H9 (cell line): ENCODE measurements around the gene CELF4. TPM values are rescaled to one million over a fixed set of nuclear protein-coding genes. Genes with fewer than 3 reads are reported as not detected.

Source experiments
- DNase-seq: peaks from one replicate; pipeline ENCODE4 v3.0.0-alpha.2; 2017
- H2AFZ ChIP-seq: one replicate; pipeline ENCODE4 v1.6.1; 2013; ENCODE audit warnings: mild to moderate bottlenecking, low read length, control low read depth, moderate library complexity
- H2AK5ac ChIP-seq: 2 replicates; pipeline ENCODE4 v1.6.1; 2013; ENCODE audit warnings: low read length, control low read depth, mixed read lengths; ENCODE audit not compliant: insufficient read length
- H2BK120ac ChIP-seq: one replicate; pipeline ENCODE4 v1.6.1; 2013; ENCODE audit warnings: low read depth, mild to moderate bottlenecking, low read length, control low read depth, inconsistent platforms; ENCODE audit not compliant: poor library complexity, severe bottlenecking
- H2BK12ac ChIP-seq: 2 replicates; pipeline ENCODE4 v1.6.1; 2013; ENCODE audit warnings: low read length, control low read depth, mixed read lengths, low read depth; ENCODE audit not compliant: insufficient read length
- H2BK15ac ChIP-seq: 2 replicates; pipeline ENCODE4 v1.6.1; 2013; ENCODE audit warnings: low read depth, low read length, control low read depth
- H2BK20ac ChIP-seq: one replicate; pipeline ENCODE4 v1.6.1; 2013; ENCODE audit warnings: low read depth, mild to moderate bottlenecking, low read length, control low read depth, inconsistent platforms; ENCODE audit not compliant: poor library complexity, severe bottlenecking
- H2BK5ac ChIP-seq: 2 replicates; pipeline ENCODE4 v1.6.1; 2013; ENCODE audit warnings: low read length, control low read depth, mixed read lengths; ENCODE audit not compliant: insufficient read length
- H3K14ac ChIP-seq: 2 replicates; pipeline ENCODE4 v1.6.1; 2013; ENCODE audit warnings: low read length, control low read depth; ENCODE audit not compliant: insufficient read depth
- H3K18ac ChIP-seq: 2 replicates; pipeline ENCODE4 v1.6.1; 2013; ENCODE audit warnings: low read depth, mild to moderate bottlenecking, mixed read lengths, low read length, control low read depth; ENCODE audit not compliant: insufficient read length
- H3K23ac ChIP-seq: 2 replicates; pipeline ENCODE4 v1.6.1; 2013; ENCODE audit warnings: low read length, control low read depth, mixed read lengths, low read depth; ENCODE audit not compliant: insufficient read length
- H3K23me2 ChIP-seq: 2 replicates; pipeline ENCODE4 v1.6.1; 2013; ENCODE audit warnings: low read depth, mild to moderate bottlenecking, mixed read lengths, low read length, control low read depth; ENCODE audit not compliant: insufficient read length, poor library complexity, severe bottlenecking
- H3K27ac ChIP-seq: 2 replicates; pipeline ENCODE4 v1.5.1; 2013; ENCODE audit warnings: low read length, control low read depth, mixed read lengths, low read depth; ENCODE audit not compliant: insufficient read length
- H3K27me3 ChIP-seq: 2 replicates; pipeline ENCODE4 v1.6.1; 2013; ENCODE audit warnings: low read length, control low read depth, inconsistent platforms; ENCODE audit not compliant: insufficient read depth
- H3K4ac ChIP-seq: 2 replicates; pipeline ENCODE4 v1.6.1; 2013; ENCODE audit warnings: low read depth, mild to moderate bottlenecking, control low read depth, inconsistent platforms, low read length, moderate library complexity
- H3K4me1 ChIP-seq: 2 replicates; pipeline ENCODE4 v1.6.1; 2013; ENCODE audit warnings: low read length, control low read depth, inconsistent platforms; ENCODE audit not compliant: insufficient read depth
- H3K4me2 ChIP-seq: 2 replicates; pipeline ENCODE4 v1.6.1; 2013; ENCODE audit warnings: low read length, control low read depth, mixed read lengths; ENCODE audit not compliant: insufficient read length, insufficient read depth
- H3K56ac ChIP-seq: 2 replicates; pipeline ENCODE4 v1.6.1; 2013; ENCODE audit warnings: low read depth, mild to moderate bottlenecking, mixed read lengths, low read length, control low read depth; ENCODE audit not compliant: insufficient read length
- H3K79me1 ChIP-seq: 2 replicates; pipeline ENCODE4 v1.6.1; 2013; ENCODE audit warnings: low read depth, mild to moderate bottlenecking, moderate library complexity, low read length, control low read depth, inconsistent platforms; ENCODE audit not compliant: insufficient read depth, poor library complexity, severe bottlenecking
- H3K79me2 ChIP-seq: 2 replicates; pipeline ENCODE4 v1.6.1; 2013; ENCODE audit warnings: low read length, control low read depth, inconsistent platforms; ENCODE audit not compliant: insufficient read depth
- H3K9ac ChIP-seq: 2 replicates; pipeline ENCODE4 v1.6.1; 2013; ENCODE audit warnings: low read length, control low read depth, mixed read lengths; ENCODE audit not compliant: insufficient read length; ENCODE audit errors: extremely low read depth
- H3K9me3 ChIP-seq: one replicate; pipeline ENCODE4 v1.6.1; 2013; ENCODE audit warnings: low read depth, low read length, inconsistent platforms; ENCODE audit not compliant: control insufficient read depth
- H3T11ph ChIP-seq: one replicate; pipeline ENCODE4 v1.6.1; 2013; ENCODE audit warnings: mild to moderate bottlenecking, low read length, control low read depth, inconsistent platforms
- H4K20me1 ChIP-seq: one replicate; pipeline ENCODE4 v1.6.1; 2013; ENCODE audit not compliant: control insufficient read depth, insufficient read length, insufficient read depth
- H4K5ac ChIP-seq: 2 replicates; pipeline ENCODE4 v1.6.1; 2013; ENCODE audit warnings: low read depth, mild to moderate bottlenecking, mixed read lengths, low read length, control low read depth; ENCODE audit not compliant: insufficient read length
- H4K8ac ChIP-seq: replicated peaks from 2 replicates; pipeline ENCODE4 v1.6.1; 2013; ENCODE audit warnings: low read length, control low read depth, mixed read lengths, low read depth; ENCODE audit not compliant: insufficient read length
- H4K91ac ChIP-seq: 2 replicates; pipeline ENCODE4 v1.6.1; 2013; ENCODE audit warnings: low read depth, mild to moderate bottlenecking, moderate library complexity, mixed read lengths, low read length, control low read depth; ENCODE audit not compliant: insufficient read length
- H3K27ac Mint-ChIP-seq, 3 experiments: 2 replicates in 2 of 3; 3 replicates in 1 of 3; pipeline ENCODE4 v1.8.0; 2020 to 2021; ENCODE audit warnings: mixed read lengths in 3 of 3, mild to moderate bottlenecking in 1 of 3, moderate library complexity in 1 of 3
- H3K27me3 Mint-ChIP-seq: 2 replicates; pipeline ENCODE4 v1.8.0; 2021; ENCODE audit warnings: low read depth, mild to moderate bottlenecking, moderate library complexity, mixed read lengths
- H3K36me3 Mint-ChIP-seq, 3 experiments: 2 replicates in 2 of 3; 3 replicates in 1 of 3; pipeline ENCODE4 v1.8.0; 2020 to 2021; ENCODE audit warnings: low read depth in 3 of 3, mixed read lengths in 3 of 3; ENCODE audit not compliant: insufficient read depth in 1 of 3
- H3K4me1 Mint-ChIP-seq, 2 experiments: 2 replicates each; pipeline ENCODE4 v1.8.0; 2020; ENCODE audit warnings: mixed read lengths in 2 of 2
- H3K4me3 Mint-ChIP-seq, 2 experiments: 2 replicates in 1 of 2; 3 replicates in 1 of 2; pipeline ENCODE4 v1.8.0; 2020 to 2021; ENCODE audit warnings: mild to moderate bottlenecking in 2 of 2, mixed read lengths in 2 of 2, moderate library complexity in 1 of 2
- H3K9me3 Mint-ChIP-seq, 2 experiments: 2 replicates in 1 of 2; 3 replicates in 1 of 2; pipeline ENCODE4 v1.8.0; 2020; ENCODE audit warnings: mild to moderate bottlenecking in 2 of 2, mixed read lengths in 2 of 2, moderate library complexity in 1 of 2
- CTCF ChIP-seq: fragments of 200-600 bp; sonication (generic); conservative IDR thresholded peaks from 3 replicates; pipeline ENCODE4 v1.8.0; 2021; ENCODE audit warnings: antibody characterized with exemption, mild to moderate bottlenecking
- WGBS: extraction: QIAGEN DNeasy Blood & Tissue Kit; methylation state at CpG from one replicate; pipeline ENCODE4 v1.1.7; 2013; ENCODE audit warnings: missing lambda C conversion rate, low lambda C conversion rate, mixed read lengths; ENCODE audit not compliant: insufficient read length; ENCODE audit errors: extremely low coverage; 5-methylcytosine and 5-hydroxymethylcytosine counted together
- total RNA-seq: library from RNA; stranded (reverse); gene quantifications from 2 replicates; pipeline ENCODE4 v1.2.1, GENCODE V29; 2021

Gene CELF4
- total RNA-seq, 1 experiment from 2014 or later, result 1.1 TPM

GRCh38 chr18:37294951-37295350, 270.6 kb downstream of the CELF4 start:
- no peak overlapping the region for H3K23ac ChIP-seq
- no peak overlapping the region for H4K91ac ChIP-seq
- no peaks in the 10 kb centered on the region for H3K79me1 ChIP-seq
- DNase-seq, result peak; percentile 82
- no peak overlapping the region for H3K27ac ChIP-seq
- no peak overlapping the region for H3K56ac ChIP-seq
- H3K27me3 ChIP-seq, result no peaks in the 10 kb centered on the region
- Mint-ChIP-seq H3K9me3 (no peaks in the 10 kb centered on the region), H3K36me3 (no peaks in the 10 kb centered on the region), H3K27ac (no peak overlapping the region), H3K4me3 (no peak overlapping the region), H3K4me1 (peaks cover 7 to 19% of the 10 kb centered on the region in 2 experiments), H3K27me3 (no peaks in the 10 kb centered on the region; the same call in 1 of the 2 replicates)
- H4K20me1 ChIP-seq, result no peaks in the 10 kb centered on the region
- H3K4ac ChIP-seq, result no peak overlapping the region
- no peak overlapping the region for H2AK5ac ChIP-seq
- H2BK5ac ChIP-seq, result no peak overlapping the region
- no peak overlapping the region for H3K18ac ChIP-seq
- H4K5ac ChIP-seq, result no peak overlapping the region
- no peak overlapping the region for H3K9ac ChIP-seq
- peak; percentile 85 for TF ChIP-seq CTCF
- H3K4me2 ChIP-seq, result no peak overlapping the region
- no CpG with 5 or more reads among the region's 4 CpGs for WGBS
- no peak overlapping the region for H4K8ac ChIP-seq
- H3K79me2 ChIP-seq, result no peaks in the 10 kb centered on the region
- no peaks in the 10 kb centered on the region for H3K4me1 ChIP-seq
- no peaks in the 10 kb centered on the region for H3K9me3 ChIP-seq
- no peak overlapping the region for H2AFZ ChIP-seq
- no peaks in the 10 kb centered on the region for H3K23me2 ChIP-seq
- no peak overlapping the region for H2BK12ac ChIP-seq
- H3K14ac ChIP-seq, result no peak overlapping the region
- no peak overlapping the region for H3T11ph ChIP-seq
- no peak overlapping the region for H2BK15ac ChIP-seq
- H2BK120ac ChIP-seq, result no peak overlapping the region
- no peak overlapping the region for H2BK20ac ChIP-seq
